A549 (cell line): ENCODE data around the gene MRPS34. TPM values are rescaled to one million over a fixed set of nuclear protein-coding genes. Genes with fewer than 3 reads are reported as not detected.

ENCODE experiments used
- ATAC-seq, 2 experiments: fragments of 200-7000 bp in 1 of 2; fragments of >200 bp in 1 of 2; cut with Nextera tagmentation in 1 of 2; cut with Tn5 transposase in 1 of 2; 3 replicates each; pipeline versions ENCODE4 v1.8.0 to v1.9.1; 2018 to 2020; ENCODE audit warnings: mild to moderate bottlenecking in 1 of 2, moderate library complexity in 1 of 2
- CTCF ChIA-PET: fragments of 300-600 bp; sonication (Branson Sonifier 250); formaldehyde crosslinking; extraction: SDS; loops from one replicate; lab custom pipeline; 2021; ENCODE audit warnings: antibody characterized with exemption, inconsistent platforms; lab: Yijun Ruan, JAX
- POLR2A ChIA-PET: fragments of 350-600 bp; formaldehyde crosslinking; extraction: SDS; loops from one replicate; lab custom pipeline; 2021; ENCODE audit warnings: antibody characterized with exemption, inconsistent platforms; lab: Yijun Ruan, JAX
- DNase-seq, 2 experiments: peaks; one replicate each; pipeline versions ENCODE4 v3.0.0 to v3.0.0-alpha.2; 2011 to 2016; ENCODE audit warnings: low read depth in 1 of 2, low spot score in 1 of 2
- FAIRE-seq: peaks from 2 replicates; lab custom pipeline; 2011; peaks lifted over from hg19 to GRCh38; lab: Jason Lieb, UNC
- H3K27ac ChIP-seq, 2 experiments: fragments of >200 bp; sonication (Bioruptor Twin); formaldehyde crosslinking; 3 replicates each; pipeline ENCODE4 v1.5.1; 2016 to 2017
- H3K4me1 ChIP-seq: fragments of >200 bp; sonication (Bioruptor Twin); formaldehyde crosslinking; 3 replicates; pipeline ENCODE4 v1.6.1; 2016
- H3K4me2 ChIP-seq: fragments of >200 bp; sonication (Bioruptor Twin); formaldehyde crosslinking; 3 replicates; pipeline ENCODE4 v1.6.1; 2016
- H3K4me3 ChIP-seq: fragments of >200 bp; sonication (Bioruptor Twin); formaldehyde crosslinking; 3 replicates; pipeline ENCODE4 v1.5.1; 2016
- H3K9me3 ChIP-seq: fragments of >200 bp; sonication (Bioruptor Twin); formaldehyde crosslinking; 3 replicates; pipeline ENCODE4 v1.6.1; 2016
- CBX2 ChIP-seq: fragments of 200-600 bp; sonication (generic); IDR thresholded peaks from 2 replicates; pipeline ENCODE4 v1.6.1; 2016; ENCODE audit warnings: low read depth, mild to moderate bottlenecking, borderline replicate concordance
- CBX8 ChIP-seq: fragments of 200-600 bp; sonication (generic); IDR thresholded peaks from 2 replicates; pipeline ENCODE4 v1.6.1; 2016
- CHD4 ChIP-seq: fragments of 200-600 bp; sonication (generic); IDR thresholded peaks from 2 replicates; pipeline ENCODE4 v1.6.1; 2016; ENCODE audit warnings: antibody characterized with exemption, mild to moderate bottlenecking, borderline replicate concordance
- CTCF ChIP-seq: fragments of >200 bp; sonication (Bioruptor Twin); formaldehyde crosslinking; IDR thresholded peaks from 3 replicates; pipeline ENCODE4 v1.5.1; 2016
- E2F6 ChIP-seq: IDR thresholded peaks from 2 replicates; pipeline ENCODE4 v1.6.1; 2012; ENCODE audit warnings: low read depth, borderline replicate concordance
- EP300 ChIP-seq, 2 experiments: fragments of >200 bp; sonication (Bioruptor Twin); formaldehyde crosslinking; IDR thresholded peaks; 2 replicates in 1 of 2; 3 replicates in 1 of 2; pipeline ENCODE4 v1.6.1; 2016 to 2017
- HEYL ChIP-seq: fragments of 250-450 bp; sonication (Bioruptor Pico); IDR thresholded peaks from 2 replicates; pipeline ENCODE4 v1.8.0; 2021; ENCODE audit warnings: mild to moderate bottlenecking, moderate library complexity
- HMGXB4 ChIP-seq: fragments of 250-450 bp; sonication (Bioruptor Pico); IDR thresholded peaks from 2 replicates; pipeline ENCODE4 v1.5.0; 2021; ENCODE audit warnings: mild to moderate bottlenecking, moderate library complexity, borderline replicate concordance
- HOXB13 ChIP-seq: fragments of 250-450 bp; sonication (Bioruptor Pico); IDR thresholded peaks from 2 replicates; pipeline ENCODE4 v1.5.0; 2020; ENCODE audit warnings: low read depth, mild to moderate bottlenecking, moderate library complexity
- HOXB5 ChIP-seq: fragments of 250-450 bp; sonication (Bioruptor Pico); IDR thresholded peaks from 2 replicates; pipeline ENCODE4 v1.5.0; 2020; ENCODE audit warnings: mild to moderate bottlenecking, moderate library complexity
- KDM5A ChIP-seq: fragments of 200-600 bp; sonication (generic); IDR thresholded peaks from 2 replicates; pipeline ENCODE4 v1.6.1; 2016; ENCODE audit warnings: antibody characterized with exemption, mild to moderate bottlenecking
- MAX ChIP-seq: IDR thresholded peaks from 2 replicates; pipeline ENCODE4 v1.6.1; 2012
- MYC ChIP-seq: IDR thresholded peaks from 2 replicates; pipeline ENCODE4 v1.6.1; 2012; ENCODE audit warnings: mild to moderate bottlenecking, inconsistent platforms, low read length, improper control_type of control experiment, borderline replicate concordance
- NFE2L2 ChIP-seq: fragments of 150-350 bp; conservative IDR thresholded peaks from 2 replicates; pipeline ENCODE4 v1.6.1; 2014; ENCODE audit warnings: low read length
- PHF8 ChIP-seq: fragments of 200-600 bp; sonication (generic); IDR thresholded peaks from 2 replicates; pipeline ENCODE4 v1.6.1; 2016; ENCODE audit warnings: low read depth, mild to moderate bottlenecking, antibody characterized with exemption, moderate library complexity, borderline replicate concordance
- POLR2A ChIP-seq: IDR thresholded peaks from 2 replicates; pipeline ENCODE4 v1.6.1; 2012; ENCODE audit warnings: mild to moderate bottlenecking, low read length
- POLR2AphosphoS2 ChIP-seq: conservative IDR thresholded peaks from 2 replicates; pipeline ENCODE4 v1.6.1; 2012; ENCODE audit warnings: low read length, improper control_type of control experiment, inconsistent platforms
- RAD21 ChIP-seq, 2 experiments: fragments of >200 bp in 1 of 2; sonication (Bioruptor Twin) in 1 of 2; formaldehyde crosslinking in 1 of 2; IDR thresholded peaks in 1 of 2; conservative IDR thresholded peaks in 1 of 2; 2 replicates in 1 of 2; 3 replicates in 1 of 2; pipeline ENCODE4 v1.6.1; 2012 to 2018; ENCODE audit warnings: inconsistent platforms in 1 of 2
- REST ChIP-seq: fragments of 200-600 bp; sonication (generic); IDR thresholded peaks from 2 replicates; pipeline ENCODE4 v1.6.1; 2016; ENCODE audit warnings: antibody characterized with exemption, mild to moderate bottlenecking, moderate library complexity
- SMC3 ChIP-seq: fragments of >200 bp; sonication (Bioruptor Twin); formaldehyde crosslinking; IDR thresholded peaks from 3 replicates; pipeline ENCODE4 v1.6.1; 2018; ENCODE audit warnings: inconsistent platforms
- ZSCAN20 ChIP-seq: fragments of 250-450 bp; sonication (Bioruptor Pico); IDR thresholded peaks from 2 replicates; pipeline ENCODE4 v1.8.0; 2022; ENCODE audit warnings: mild to moderate bottlenecking, moderate library complexity
- WGBS: methylation state at CpG from one replicate; pipeline ENCODE4 v1.1.6; 2017; ENCODE audit errors: missing lambda C conversion rate; 5-methylcytosine and 5-hydroxymethylcytosine counted together
- polyA plus RNA-seq, 4 experiments: library from polyadenylated mRNA; depleted of rRNA in 3 of 4; stranded (reverse); fragments of >200 nt; fragmentation: RNase III in 1 of 4; extraction: RNeasy Plus Mini Kit Qiagen cat#74134 plus additional on column Dnase treatment in 1 of 4; gene quantifications; 2 replicates in 3 of 4; 3 replicates in 1 of 4; pipeline ENCODE4 v1.2.3, GENCODE V29; 2011 to 2017

The MRPS34 gene
- polyA plus RNA-seq, 2 of the 4 experiments (the other 2 are of a cell fraction) = 118 to 220 TPM

- DNase-seq = no peak
- FAIRE-seq = no peak
- peaks cover 10% of the 10 kb centered on the region; the same call in 1 of the 3 replicates for H3K4me1 ChIP-seq
- ChIA-PET POLR2A (no interaction called here), CTCF (no interaction called here)
- no peak overlapping the region for H3K4me2 ChIP-seq
- ATAC-seq = no peak
- no peaks in the 10 kb centered on the region for H3K9me3 ChIP-seq
- H3K4me3 ChIP-seq = no peak overlapping the region
- TF ChIP-seq EP300 (IDR thresholded peaks at IDR 0.05) = no peak
- no peak for TF ChIP-seq CBX2
- TF ChIP-seq PHF8 = no peak
- TF ChIP-seq HOXB5 = no peak
- no peak for TF ChIP-seq POLR2AphosphoS2
- no peak for TF ChIP-seq KDM5A
- WGBS = 97% methylated on average over 11 of the region's 11 CpGs
- H3K27ac ChIP-seq = no peak overlapping the region
Observed at GRCh38 chr16:1815461-1815860, 42.5 kb upstream of the MRPS34 start.

DNA sequence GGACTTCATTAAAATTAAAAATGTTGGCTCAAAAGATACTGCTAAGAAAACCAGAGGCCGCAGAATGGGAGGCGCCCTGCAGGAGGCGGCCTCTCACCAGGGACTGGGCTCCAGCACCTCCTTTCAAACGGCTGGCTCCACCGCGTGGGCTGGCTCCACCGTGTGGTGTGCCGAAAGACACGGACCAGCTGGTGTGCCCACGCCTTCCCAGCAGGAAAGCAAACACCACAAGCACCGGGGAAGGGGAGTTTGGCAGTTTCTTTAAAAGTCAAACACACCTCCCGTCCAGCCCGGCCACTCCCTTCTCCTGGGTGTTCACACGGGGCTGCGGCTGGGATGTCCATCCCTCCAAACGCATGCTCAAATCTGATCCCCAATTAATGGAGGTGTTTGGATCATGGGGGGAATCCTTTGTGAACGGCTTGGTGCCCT, 39.8 kb upstream of the MRPS34 start:
- H3K4me3 ChIP-seq = no peak overlapping the region
- ChIA-PET CTCF (interaction anchor here (0.6 to 4.0 kb wide), 15 partner anchors 8 to 449 kb away, joined by 3 to 15 read pairs (median 4); partner anchors contain the start of genes HAGH, MAPK8IP3 and MRPS34), POLR2A (no interaction called here)
- 19% methylated on average over 17 of the region's 17 CpGs for WGBS
- peak overlapping the region; percentile 41; the same call in 2 of the 3 replicates for H3K4me2 ChIP-seq
- ATAC-seq (peak; percentile 94 to 96), DNase-seq (peak; percentile 66 to 80), FAIRE-seq (no peak)
- TF ChIP-seq POLR2A = no peak
- peak; percentile 82 for TF ChIP-seq MAX
- TF ChIP-seq E2F6 = 0 out of 2 replicates have a peak, but pooled peaks have one; percentile 19
- no peak for TF ChIP-seq HOXB13 (CRISPR knock-in tag)
- TF ChIP-seq SMC3 = peak; percentile 43
- TF ChIP-seq RAD21 (conservative IDR thresholded peaks at IDR 0.05 in 1 of 2, IDR thresholded peaks at IDR 0.05 in 1 of 2) = peak; percentile 65 to 80
- TF ChIP-seq CHD4 = no peak
- peak; percentile 62 for TF ChIP-seq CTCF
- H3K4me1 ChIP-seq = peaks cover 10% of the 10 kb centered on the region; the same call in 1 of the 3 replicates
- H3K27ac ChIP-seq = peak overlapping the region in 1 of 2 experiments; percentile 30; a peak in 1 of 6 replicates
- H3K9me3 ChIP-seq = no peaks in the 10 kb centered on the region

DNA sequence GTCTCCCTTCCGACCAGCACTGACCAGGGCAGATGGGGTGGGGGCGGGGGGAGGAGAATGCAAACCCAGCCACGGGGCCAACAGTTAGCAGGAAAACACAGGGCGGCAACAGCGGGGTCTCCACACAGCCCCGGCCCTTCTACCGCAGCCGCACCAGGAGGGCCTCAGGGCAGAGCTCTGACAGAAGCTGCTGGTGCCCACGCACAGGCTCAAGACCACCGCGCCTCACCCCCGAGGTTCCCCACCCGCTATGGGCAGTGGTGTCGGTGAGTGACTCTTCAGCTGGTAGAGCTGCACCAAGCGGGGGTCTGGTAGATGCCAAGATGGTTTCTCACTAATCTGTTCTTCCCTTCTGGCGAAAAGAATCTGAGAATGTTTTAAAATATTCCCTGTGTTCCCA, 37.6 kb upstream of the MRPS34 start:
- H3K4me3 ChIP-seq = no peak overlapping the region
- CTCF ChIA-PET = interaction anchor here (0.6 to 4.0 kb wide), 6 partner anchors 9 to 139 kb away, joined by 3 to 15 read pairs (median 4); no protein-coding TSS in a partner anchor
- H3K9me3 ChIP-seq = no peaks in the 10 kb centered on the region
- WGBS = 91% methylated on average over 14 of the region's 16 CpGs
- no peak for ATAC-seq
- H3K27ac ChIP-seq = no peak overlapping the region
- no peak overlapping the region for H3K4me2 ChIP-seq
- POLR2A ChIA-PET = interaction anchor here (1.0 kb wide), 1 partner anchor 28 kb away, joined by 3 read pairs; the partner anchor contains the start of genes NUBP2 and SPSB3
- H3K4me1 ChIP-seq = peaks cover 10% of the 10 kb centered on the region; the same call in 1 of the 3 replicates
- no peak for DNase-seq
- FAIRE-seq = no peak
- no peak for TF ChIP-seq CTCF
- no peak for TF ChIP-seq HOXB5
- no peak for TF ChIP-seq NFE2L2
- no peak for TF ChIP-seq ZSCAN20 (CRISPR knock-in tag)
- no peak for TF ChIP-seq REST
- TF ChIP-seq MYC = no peak
- no peak for TF ChIP-seq HOXB13 (CRISPR knock-in tag)
- no peak for TF ChIP-seq HEYL
- TF ChIP-seq CBX8 = no peak
- no peak for TF ChIP-seq HMGXB4
